Neuron (in vitro differentiated cells): ENCODE results near the gene ABCA13.

Experiments used
- H2AFZ ChIP-seq: one replicate; pipeline ENCODE4 v1.6.1; 2013; ENCODE audit warnings: low read depth, mild to moderate bottlenecking, inconsistent platforms, low read length, moderate library complexity
- H3K27me3 ChIP-seq: one replicate; pipeline ENCODE4 v1.6.1; 2013; ENCODE audit warnings: low read length; ENCODE audit not compliant: insufficient read depth
- H3K36me3 ChIP-seq: one replicate; pipeline ENCODE4 v1.6.1; 2013; ENCODE audit warnings: low read length; ENCODE audit not compliant: insufficient read depth
- H3K4me1 ChIP-seq: one replicate; pipeline ENCODE4 v1.6.1; 2013; ENCODE audit warnings: low read length; ENCODE audit not compliant: insufficient read depth
- H3K4me3 ChIP-seq: 2 replicates; pipeline ENCODE4 v1.5.1; 2013; ENCODE audit warnings: mild to moderate bottlenecking, low read length, moderate library complexity
- H3K9me3 ChIP-seq: one replicate; pipeline ENCODE4 v1.6.1; 2013; ENCODE audit warnings: low read length

The ABCA13 gene

GRCh38 chr7:48515171-48515570, 343.9 kb downstream of the ABCA13 start:
- Histone ChIP-seq H2AFZ (no peak overlapping the region), H3K9me3 (no peaks in the 10 kb centered on the region), H3K36me3 (no peaks in the 10 kb centered on the region), H3K4me1 (peaks cover 10% of the 10 kb centered on the region), H3K4me3 (no peak overlapping the region), H3K27me3 (no peaks in the 10 kb centered on the region)

GRCh38 chr7:48518092-48518491, 346.8 kb downstream of the ABCA13 start:
- H3K27me3 ChIP-seq = no peaks in the 10 kb centered on the region
- H3K4me3 ChIP-seq = no peak overlapping the region
- H3K9me3 ChIP-seq = no peaks in the 10 kb centered on the region
- H3K36me3 ChIP-seq = no peaks in the 10 kb centered on the region
- H2AFZ ChIP-seq = no peak overlapping the region
- no peaks in the 10 kb centered on the region for H3K4me1 ChIP-seq

GRCh38 chr7:48522692-48523091, 351.4 kb downstream of the ABCA13 start:
- H3K36me3 ChIP-seq = no peaks in the 10 kb centered on the region
- H2AFZ ChIP-seq = no peak overlapping the region
- peaks cover 10% of the 10 kb centered on the region for H3K4me1 ChIP-seq
- H3K9me3 ChIP-seq = no peaks in the 10 kb centered on the region
- H3K4me3 ChIP-seq = no peak overlapping the region
- H3K27me3 ChIP-seq = no peaks in the 10 kb centered on the region

GRCh38 chr7:48525736-48526732, 354.8 kb downstream of the ABCA13 start:
- Histone ChIP-seq H3K27me3 (no peaks in the 10 kb centered on the region), H3K9me3 (no peaks in the 10 kb centered on the region), H2AFZ (no peak overlapping the region), H3K36me3 (no peaks in the 10 kb centered on the region), H3K4me1 (peaks cover 10% of the 10 kb centered on the region), H3K4me3 (no peak overlapping the region)

GRCh38 chr7:48528646-48529045, 357.4 kb downstream of the ABCA13 start:
- Histone ChIP-seq H3K9me3 (no peaks in the 10 kb centered on the region), H3K4me1 (peaks cover 10% of the 10 kb centered on the region), H2AFZ (no peak overlapping the region), H3K36me3 (no peaks in the 10 kb centered on the region), H3K27me3 (no peaks in the 10 kb centered on the region), H3K4me3 (no peak overlapping the region)

GRCh38 chr7:48537561-48537960, 366.3 kb downstream of the ABCA13 start:
- no peaks in the 10 kb centered on the region for H3K27me3 ChIP-seq
- no peaks in the 10 kb centered on the region for H3K9me3 ChIP-seq
- H3K36me3 ChIP-seq = no peaks in the 10 kb centered on the region
- no peaks in the 10 kb centered on the region for H3K4me1 ChIP-seq
- no peak overlapping the region for H2AFZ ChIP-seq
- H3K4me3 ChIP-seq = no peak overlapping the region

GRCh38 chr7:48540746-48541145, 369.5 kb downstream of the ABCA13 start:
- no peaks in the 10 kb centered on the region for H3K9me3 ChIP-seq
- no peak overlapping the region for H3K4me3 ChIP-seq
- H3K27me3 ChIP-seq = no peaks in the 10 kb centered on the region
- H2AFZ ChIP-seq = no peak overlapping the region
- no peaks in the 10 kb centered on the region for H3K36me3 ChIP-seq
- no peaks in the 10 kb centered on the region for H3K4me1 ChIP-seq

GRCh38 chr7:48548667-48549066, 377.4 kb downstream of the ABCA13 start:
- H3K9me3 ChIP-seq = no peaks in the 10 kb centered on the region
- no peak overlapping the region for H2AFZ ChIP-seq
- H3K36me3 ChIP-seq = no peaks in the 10 kb centered on the region
- peaks cover 10% of the 10 kb centered on the region for H3K4me1 ChIP-seq
- H3K27me3 ChIP-seq = no peaks in the 10 kb centered on the region
- no peak overlapping the region for H3K4me3 ChIP-seq

GRCh38 chr7:48551652-48552051, 380.4 kb downstream of the ABCA13 start:
- peaks cover 10% of the 10 kb centered on the region for H3K4me1 ChIP-seq

GRCh38 chr7:48563334-48563733, 392.1 kb downstream of the ABCA13 start:
- no peak overlapping the region for H3K4me3 ChIP-seq
- no peak overlapping the region for H2AFZ ChIP-seq
- no peaks in the 10 kb centered on the region for H3K36me3 ChIP-seq
- H3K27me3 ChIP-seq = no peaks in the 10 kb centered on the region
- H3K9me3 ChIP-seq = no peaks in the 10 kb centered on the region
- no peaks in the 10 kb centered on the region for H3K4me1 ChIP-seq

More at GRCh38 chr7:48551652-48552051, 380.4 kb downstream of the ABCA13 start:
- H2AFZ ChIP-seq = no peak overlapping the region
- no peaks in the 10 kb centered on the region for H3K36me3 ChIP-seq
- H3K9me3 ChIP-seq = no peaks in the 10 kb centered on the region
- H3K27me3 ChIP-seq = no peaks in the 10 kb centered on the region
- H3K4me3 ChIP-seq = no peak overlapping the region

- H3K4me3 ChIP-seq = no peak overlapping the region
These were observed 404.3 kb downstream of the ABCA13 start for GRCh38 chr7:48575516-48575915.

GRCh38 chr7:48587475-48587874, 416.2 kb downstream of the ABCA13 start:
- no peak overlapping the region for H2AFZ ChIP-seq
- H3K4me3 ChIP-seq = no peak overlapping the region
- H3K4me1 ChIP-seq = no peaks in the 10 kb centered on the region
- no peaks in the 10 kb centered on the region for H3K9me3 ChIP-seq
- H3K27me3 ChIP-seq = no peaks in the 10 kb centered on the region
- H3K36me3 ChIP-seq = no peaks in the 10 kb centered on the region

More at GRCh38 chr7:48575516-48575915, 404.3 kb downstream of the ABCA13 start:
- H3K36me3 ChIP-seq = no peaks in the 10 kb centered on the region
- H2AFZ ChIP-seq = no peak overlapping the region
- no peaks in the 10 kb centered on the region for H3K27me3 ChIP-seq
- no peaks in the 10 kb centered on the region for H3K9me3 ChIP-seq
- no peaks in the 10 kb centered on the region for H3K4me1 ChIP-seq

- H3K4me3 ChIP-seq = no peak overlapping the region
- no peak overlapping the region for H2AFZ ChIP-seq
- no peaks in the 10 kb centered on the region for H3K36me3 ChIP-seq
These were observed 423.1 kb downstream of the ABCA13 start for GRCh38 chr7:48594349-48594748.

More at GRCh38 chr7:48594349-48594748, 423.1 kb downstream of the ABCA13 start:
- no peaks in the 10 kb centered on the region for H3K27me3 ChIP-seq
- no peaks in the 10 kb centered on the region for H3K4me1 ChIP-seq
- no peaks in the 10 kb centered on the region for H3K9me3 ChIP-seq
